GM10847 (cell line): ENCODE measurements around the gene KLK12.

Experiments used
- POLR2A ChIP-seq: IDR thresholded peaks from 2 replicates; pipeline ENCODE4 v1.6.1; 2011; ENCODE audit not compliant: insufficient read length; ENCODE audit errors: extremely low read depth

KLK12 gene

GRCh38 chr19:51034704-51035103, at the start of gene KLK12:
Gene KLK12, minus strand, starts transcription at chr19:51035002. Its CDS starts 381 bp downstream, at chr19:51034621.
- no peak for TF ChIP-seq POLR2A

- no peak for TF ChIP-seq POLR2A
Measured at GRCh38 chr19:51084505-51084904, 49.7 kb upstream of the KLK12 start.

GRCh38 chr19:51083783-51084182, 49.0 kb upstream of the KLK12 start:
- TF ChIP-seq POLR2A, result no peak

- TF ChIP-seq POLR2A, result no peak
Measured at GRCh38 chr19:51083181-51083580, 48.4 kb upstream of the KLK12 start.

GRCh38 chr19:51082611-51083010, 47.8 kb upstream of the KLK12 start, which contains the start of gene KLK14:
Gene KLK14, minus strand, starts transcription at chr19:51082887. Its CDS starts 273 bp downstream, at chr19:51082614.
- no peak for TF ChIP-seq POLR2A

- no peak for TF ChIP-seq POLR2A
Measured at GRCh38 chr19:51081476-51081875, 46.7 kb upstream of the KLK12 start.

GRCh38 chr19:51079481-51080110, 44.8 kb upstream of the KLK12 start:
- TF ChIP-seq POLR2A, result no peak

- no peak for TF ChIP-seq POLR2A
Measured at GRCh38 chr19:51078731-51079130, 43.9 kb upstream of the KLK12 start.

GRCh38 chr19:51078104-51078503, 43.3 kb upstream of the KLK12 start:
- TF ChIP-seq POLR2A, result no peak

- no peak for TF ChIP-seq POLR2A
Measured at GRCh38 chr19:51076631-51077213, 41.9 kb upstream of the KLK12 start.

GRCh38 chr19:51075998-51076397, 41.2 kb upstream of the KLK12 start:
- no peak for TF ChIP-seq POLR2A

- no peak for TF ChIP-seq POLR2A
Measured at GRCh38 chr19:51071095-51071405, 36.2 kb upstream of the KLK12 start.

- no peak for TF ChIP-seq POLR2A
Measured at GRCh38 chr19:51070334-51071094, 35.7 kb upstream of the KLK12 start.

GRCh38 chr19:51066393-51067186, 31.8 kb upstream of the KLK12 start:
- TF ChIP-seq POLR2A, result no peak

- TF ChIP-seq POLR2A, result no peak
Measured at GRCh38 chr19:51065221-51065960, 30.6 kb upstream of the KLK12 start.
